ENCODE data around the gene STIM1. TPM values are rescaled to one million over a fixed set of nuclear protein-coding genes. Genes with fewer than 3 reads are reported as not detected.

The STIM1 gene
- total and polyA plus RNA-seq, 10 of the 15 experiments (the other 5 are each of a cell fraction or from before 2014, with no cell fraction given): 8.6 to 57.7 (median 29.3) TPM

DNA sequence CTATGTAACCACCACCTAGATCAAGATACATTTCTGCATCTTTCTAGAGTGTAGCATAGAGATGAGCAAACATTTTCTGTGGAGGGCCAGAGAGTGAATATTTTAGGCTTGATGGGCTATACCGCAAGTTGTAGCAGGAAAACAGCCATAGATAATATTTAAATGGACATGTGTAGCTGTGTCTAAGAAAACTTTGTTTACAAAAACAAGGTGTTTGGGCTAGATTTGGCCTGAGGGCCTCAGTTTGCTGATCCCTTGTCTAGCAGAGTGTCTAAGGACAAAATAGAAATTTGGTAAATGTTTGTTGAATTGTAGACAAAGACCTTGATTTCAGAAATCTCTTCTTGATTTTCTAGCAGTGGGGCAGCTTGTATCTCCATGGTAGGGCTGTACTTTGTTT lies 36.3 kb downstream of the STIM1 start:
- TF ChIP-seq JUNB (IDR thresholded peaks at IDR 0.05) (no peak), TAF1 (IDR thresholded peaks at IDR 0.05; ENCODE audit: borderline replicate concordance, low read depth, low read length) (no peak), SIN3A (IDR thresholded peaks at IDR 0.05; ENCODE audit: low read depth, low read length) (no peak), GATAD2B (conservative IDR thresholded peaks at IDR 0.05; ENCODE audit: low read depth) (no peak)
- TF ChIP-seq, protein P1, sequence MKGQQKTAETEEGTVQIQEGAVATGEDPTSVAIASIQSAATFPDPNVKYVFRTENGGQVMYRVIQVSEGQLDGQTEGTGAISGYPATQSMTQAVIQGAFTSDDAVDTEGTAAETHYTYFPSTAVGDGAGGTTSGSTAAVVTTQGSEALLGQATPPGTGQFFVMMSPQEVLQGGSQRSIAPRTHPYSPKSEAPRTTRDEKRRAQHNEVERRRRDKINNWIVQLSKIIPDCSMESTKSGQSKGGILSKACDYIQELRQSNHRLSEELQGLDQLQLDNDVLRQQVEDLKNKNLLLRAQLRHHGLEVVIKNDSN (IDR thresholded peaks at IDR 0.05; ENCODE audit: borderline replicate concordance, extremely low read length, insufficient read depth, low read depth, low read length): no peak
- TF ChIP-seq, protein P2, sequence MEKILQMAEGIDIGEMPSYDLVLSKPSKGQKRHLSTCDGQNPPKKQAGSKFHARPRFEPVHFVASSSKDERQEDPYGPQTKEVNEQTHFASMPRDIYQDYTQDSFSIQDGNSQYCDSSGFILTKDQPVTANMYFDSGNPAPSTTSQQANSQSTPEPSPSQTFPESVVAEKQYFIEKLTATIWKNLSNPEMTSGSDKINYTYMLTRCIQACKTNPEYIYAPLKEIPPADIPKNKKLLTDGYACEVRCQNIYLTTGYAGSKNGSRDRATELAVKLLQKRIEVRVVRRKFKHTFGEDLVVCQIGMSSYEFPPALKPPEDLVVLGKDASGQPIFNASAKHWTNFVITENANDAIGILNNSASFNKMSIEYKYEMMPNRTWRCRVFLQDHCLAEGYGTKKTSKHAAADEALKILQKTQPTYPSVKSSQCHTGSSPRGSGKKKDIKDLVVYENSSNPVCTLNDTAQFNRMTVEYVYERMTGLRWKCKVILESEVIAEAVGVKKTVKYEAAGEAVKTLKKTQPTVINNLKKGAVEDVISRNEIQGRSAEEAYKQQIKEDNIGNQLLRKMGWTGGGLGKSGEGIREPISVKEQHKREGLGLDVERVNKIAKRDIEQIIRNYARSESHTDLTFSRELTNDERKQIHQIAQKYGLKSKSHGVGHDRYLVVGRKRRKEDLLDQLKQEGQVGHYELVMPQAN (conservative IDR thresholded peaks at IDR 0.05): no peak
- TF ChIP-seq, protein P3, sequence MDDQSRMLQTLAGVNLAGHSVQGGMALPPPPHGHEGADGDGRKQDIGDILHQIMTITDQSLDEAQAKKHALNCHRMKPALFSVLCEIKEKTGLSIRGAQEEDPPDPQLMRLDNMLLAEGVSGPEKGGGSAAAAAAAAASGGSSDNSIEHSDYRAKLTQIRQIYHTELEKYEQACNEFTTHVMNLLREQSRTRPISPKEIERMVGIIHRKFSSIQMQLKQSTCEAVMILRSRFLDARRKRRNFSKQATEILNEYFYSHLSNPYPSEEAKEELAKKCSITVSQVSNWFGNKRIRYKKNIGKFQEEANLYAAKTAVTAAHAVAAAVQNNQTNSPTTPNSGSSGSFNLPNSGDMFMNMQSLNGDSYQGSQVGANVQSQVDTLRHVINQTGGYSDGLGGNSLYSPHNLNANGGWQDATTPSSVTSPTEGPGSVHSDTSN (IDR thresholded peaks at IDR 0.05; ENCODE audit: insufficient replicate concordance, low read depth, low read length): no peak
- TF ChIP-seq, protein P4, sequence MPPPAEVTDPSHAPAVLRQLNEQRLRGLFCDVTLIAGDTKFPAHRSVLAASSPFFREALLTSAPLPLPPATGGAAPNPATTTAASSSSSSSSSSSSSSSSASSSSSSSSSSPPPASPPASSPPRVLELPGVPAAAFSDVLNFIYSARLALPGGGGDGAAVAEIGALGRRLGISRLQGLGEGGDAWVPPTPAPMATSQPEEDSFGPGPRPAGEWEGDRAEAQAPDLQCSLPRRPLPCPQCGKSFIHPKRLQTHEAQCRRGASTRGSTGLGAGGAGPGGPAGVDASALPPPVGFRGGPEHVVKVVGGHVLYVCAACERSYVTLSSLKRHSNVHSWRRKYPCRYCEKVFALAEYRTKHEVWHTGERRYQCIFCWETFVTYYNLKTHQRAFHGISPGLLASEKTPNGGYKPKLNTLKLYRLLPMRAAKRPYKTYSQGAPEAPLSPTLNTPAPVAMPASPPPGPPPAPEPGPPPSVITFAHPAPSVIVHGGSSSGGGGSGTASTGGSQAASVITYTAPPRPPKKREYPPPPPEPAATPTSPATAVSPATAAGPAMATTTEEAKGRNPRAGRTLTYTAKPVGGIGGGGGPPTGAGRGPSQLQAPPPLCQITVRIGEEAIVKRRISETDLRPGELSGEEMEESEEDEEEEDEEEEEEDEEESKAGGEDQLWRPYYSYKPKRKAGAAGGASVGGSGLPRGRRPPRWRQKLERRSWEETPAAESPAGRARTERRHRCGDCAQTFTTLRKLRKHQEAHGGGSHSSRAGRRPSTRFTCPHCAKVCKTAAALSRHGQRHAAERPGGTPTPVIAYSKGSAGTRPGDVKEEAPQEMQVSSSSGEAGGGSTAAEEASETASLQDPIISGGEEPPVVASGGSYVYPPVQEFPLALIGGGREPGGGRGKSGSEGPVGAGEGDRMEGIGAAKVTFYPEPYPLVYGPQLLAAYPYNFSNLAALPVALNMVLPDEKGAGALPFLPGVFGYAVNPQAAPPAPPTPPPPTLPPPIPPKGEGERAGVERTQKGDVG (CRISPR knock-in tag; IDR thresholded peaks at IDR 0.05): no peak
- ChIA-PET POLR2A (interaction anchor here (0.6 to 0.9 kb wide), 2 partner anchors 11 to 41 kb away, joined by 3 to 5 read pairs; no protein-coding TSS in a partner anchor), CTCF (interaction anchor here (4.4 kb wide), 1 partner anchor 37 kb away, joined by 47 read pairs; the partner anchor contains the start of gene STIM1), RAD21 (ENCODE audit: unreplicated experiment) (interaction anchor here (6.4 kb wide), 1 partner anchor 35 kb away, joined by 134 read pairs; the partner anchor contains the start of gene STIM1), SMC1A (ENCODE audit: uncharacterized antibody, unreplicated experiment) (interaction anchor here (0.7 to 6.1 kb wide), 7 partner anchors 12 to 42 kb away, joined by 3 to 65 read pairs (median 4); partner anchors contain the start of gene STIM1)
- no peak for FAIRE-seq
- Histone ChIP-seq H3K27me3 (replicated peaks in 1 of 2; ENCODE audit: control insufficient read depth in 2 of 2, insufficient read depth in 2 of 2, low read length in 1 of 2) (no peaks in the 10 kb centered on the region), H4K20me1 (ENCODE audit: control insufficient read depth, insufficient read depth) (no peaks in the 10 kb centered on the region), H3K79me2 (ENCODE audit: control insufficient read depth, insufficient read depth, low read length) (peaks cover 58% of the 10 kb centered on the region), H3K9me3 (replicated peaks; ENCODE audit: control insufficient read depth, insufficient read depth, low read length) (no peaks in the 10 kb centered on the region), H3K4me3 (no peak overlapping the region), H2AFZ (ENCODE audit: control insufficient read depth, low read depth, low read length) (no peak overlapping the region), H3K36me3 (ENCODE audit: control insufficient read depth in 2 of 2, insufficient read depth in 2 of 2, low read length in 1 of 2) (no peaks in the 10 kb centered on the region; a peak in 1 of 4 replicates), H3K9ac (ENCODE audit: control insufficient read depth, insufficient read depth, low read length) (no peak overlapping the region), H3K4me1 (ENCODE audit: control insufficient read depth, insufficient read depth, low read length) (peaks cover 34% of the 10 kb centered on the region), H3K4me2 (ENCODE audit: control insufficient read depth, insufficient read depth) (no peak overlapping the region), H3K27ac (ENCODE audit: control insufficient read depth, insufficient read depth) (no peak overlapping the region)
- no peak for DNase-seq (ENCODE audit: low read depth, low spot score)
- in situ Hi-C loops (cut with MboI) (no loop called here), intact Hi-C loops (cut with micrococcal nuclease; ENCODE audit: unreplicated experiment) (no loop called here)
- WGBS (ENCODE audit: insufficient coverage, insufficient replicate concordance, low lambda C conversion rate, missing lambda C conversion rate): 100% methylated on average over 1 of the region's 1 CpG
- no TSS peak for BruUV-seq (replicated peaks)
- ATAC-seq: no peak

Measured in GM12878 (cell line).